BJ (cell line): ENCODE measurements around the gene CDH6. TPM values are rescaled to one million over a fixed set of nuclear protein-coding genes. Genes with fewer than 3 reads are reported as not detected.

Source experiments
- CTCF ChIA-PET: fragments of 350-600 bp; formaldehyde crosslinking; extraction: SDS; loops from one replicate; lab custom pipeline; 2021; ENCODE audit warnings: antibody characterized with exemption, inconsistent platforms; lab: Yijun Ruan, JAX
- POLR2A ChIA-PET: fragments of 300-600 bp; sonication (Branson Sonifier 250); formaldehyde crosslinking; extraction: SDS; loops from one replicate; lab custom pipeline; 2021; ENCODE audit warnings: antibody characterized with exemption; lab: Charles Lee
- DNase-seq: peaks from one replicate; pipeline ENCODE4 v3.0.0-alpha.2; 2011; ENCODE audit warnings: low read depth
- H3K27me3 ChIP-seq: 2 replicates; pipeline ENCODE4 v1.6.0; 2011; ENCODE audit warnings: low read length; ENCODE audit not compliant: control insufficient read depth, insufficient read depth
- H3K36me3 ChIP-seq: 2 replicates; pipeline ENCODE4 v1.5.1; 2011; ENCODE audit warnings: low read length; ENCODE audit not compliant: control insufficient read depth, insufficient read depth
- H3K4me3 ChIP-seq: 2 replicates; pipeline ENCODE4 v1.5.1; 2011; ENCODE audit warnings: low read depth, mild to moderate bottlenecking, control low read depth, low read length
- polyA plus RNA-seq: library from polyadenylated mRNA; depleted of rRNA; stranded (reverse); fragments of >200 nt; gene quantifications from 2 replicates; pipeline ENCODE4 v1.2.3, GENCODE V29; 2011
- TF ChIP-seq, protein P1 (sequence below): IDR thresholded peaks from 2 replicates; pipeline ENCODE4 v1.5.1; 2011; ENCODE audit warnings: low read depth, mild to moderate bottlenecking, control low read depth, inconsistent platforms, low read length, moderate library complexity; ENCODE audit not compliant: insufficient read depth

Gene CDH6
- polyA plus RNA-seq, 1 experiment: 2.9 TPM

DNA sequence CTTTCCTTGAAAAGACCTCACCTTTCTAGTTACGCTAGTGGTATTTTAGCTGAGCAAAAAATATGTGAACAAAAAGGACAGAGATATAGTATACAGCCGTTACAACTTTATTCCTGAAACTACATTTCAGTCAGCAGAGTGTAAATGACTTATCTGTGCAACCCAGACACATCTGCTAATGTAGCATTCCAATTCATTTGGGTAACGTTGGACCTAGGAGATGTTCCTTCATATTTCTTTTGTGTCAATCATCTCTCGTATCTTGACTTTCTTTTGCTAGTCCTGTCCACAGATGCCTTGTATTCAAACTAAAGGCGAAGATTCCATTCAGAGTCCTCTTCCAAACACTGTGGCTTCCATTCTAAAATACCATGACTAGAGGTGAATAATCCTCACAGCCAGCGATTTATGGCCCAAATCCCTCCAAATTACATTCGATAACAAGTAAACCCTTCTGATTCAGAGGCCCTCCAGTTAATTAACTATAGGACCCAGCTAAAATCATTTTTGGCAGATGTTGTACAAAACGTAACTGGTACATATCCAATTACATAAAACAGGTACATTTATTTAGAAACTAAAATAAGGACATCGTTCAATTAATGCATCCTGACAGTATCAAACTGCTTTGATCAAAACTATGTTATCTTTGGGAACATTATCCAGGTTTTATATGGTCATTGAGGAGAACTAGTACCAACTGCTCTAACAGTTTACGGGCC is 182.7 kb downstream of the CDH6 start:
- Histone ChIP-seq H3K4me3 (no peak overlapping the region), H3K27me3 (no peaks in the 10 kb centered on the region), H3K36me3 (no peaks in the 10 kb centered on the region)
- ChIA-PET CTCF (no interaction called here), POLR2A (no interaction called here)
- TF ChIP-seq, protein P1, sequence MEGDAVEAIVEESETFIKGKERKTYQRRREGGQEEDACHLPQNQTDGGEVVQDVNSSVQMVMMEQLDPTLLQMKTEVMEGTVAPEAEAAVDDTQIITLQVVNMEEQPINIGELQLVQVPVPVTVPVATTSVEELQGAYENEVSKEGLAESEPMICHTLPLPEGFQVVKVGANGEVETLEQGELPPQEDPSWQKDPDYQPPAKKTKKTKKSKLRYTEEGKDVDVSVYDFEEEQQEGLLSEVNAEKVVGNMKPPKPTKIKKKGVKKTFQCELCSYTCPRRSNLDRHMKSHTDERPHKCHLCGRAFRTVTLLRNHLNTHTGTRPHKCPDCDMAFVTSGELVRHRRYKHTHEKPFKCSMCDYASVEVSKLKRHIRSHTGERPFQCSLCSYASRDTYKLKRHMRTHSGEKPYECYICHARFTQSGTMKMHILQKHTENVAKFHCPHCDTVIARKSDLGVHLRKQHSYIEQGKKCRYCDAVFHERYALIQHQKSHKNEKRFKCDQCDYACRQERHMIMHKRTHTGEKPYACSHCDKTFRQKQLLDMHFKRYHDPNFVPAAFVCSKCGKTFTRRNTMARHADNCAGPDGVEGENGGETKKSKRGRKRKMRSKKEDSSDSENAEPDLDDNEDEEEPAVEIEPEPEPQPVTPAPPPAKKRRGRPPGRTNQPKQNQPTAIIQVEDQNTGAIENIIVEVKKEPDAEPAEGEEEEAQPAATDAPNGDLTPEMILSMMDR: no peak
- no peak for DNase-seq

DNA sequence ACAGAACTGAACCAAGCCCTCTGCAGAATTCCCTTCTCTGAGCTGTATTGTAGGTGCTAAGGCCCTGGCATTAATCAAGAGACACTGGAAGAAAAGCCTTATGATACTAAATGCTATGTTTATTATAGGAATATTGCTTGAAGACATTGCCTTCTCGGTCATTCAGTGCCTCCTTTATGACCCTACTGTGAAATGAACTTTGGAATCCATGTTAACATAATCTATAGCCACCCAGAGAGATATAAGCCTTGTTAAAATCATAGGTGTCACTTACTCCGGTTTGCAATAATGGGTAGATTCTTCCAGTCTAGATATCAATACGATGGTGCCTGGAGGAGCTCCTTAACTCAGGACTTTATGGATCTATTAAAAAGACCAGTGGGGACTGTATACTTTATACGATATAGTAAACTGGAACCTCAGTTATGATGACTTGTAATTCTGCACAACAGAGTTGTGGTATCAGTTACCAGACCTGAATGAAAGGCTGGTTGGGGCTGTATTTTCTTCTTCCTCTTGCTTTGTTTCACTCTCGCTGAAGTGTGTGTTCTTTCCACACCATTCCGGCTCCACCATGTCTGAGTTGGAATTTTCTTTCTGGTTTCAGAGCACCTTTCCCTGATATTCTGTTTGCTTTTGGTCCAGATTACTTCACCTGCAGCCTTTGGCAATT is 183.9 kb downstream of the CDH6 start:
- Histone ChIP-seq H3K4me3 (no peak overlapping the region), H3K36me3 (no peaks in the 10 kb centered on the region), H3K27me3 (no peaks in the 10 kb centered on the region)
- POLR2A ChIA-PET: no interaction called here
- TF ChIP-seq, protein P1: no peak
- CTCF ChIA-PET: no interaction called here
- DNase-seq: no peak

DNA sequence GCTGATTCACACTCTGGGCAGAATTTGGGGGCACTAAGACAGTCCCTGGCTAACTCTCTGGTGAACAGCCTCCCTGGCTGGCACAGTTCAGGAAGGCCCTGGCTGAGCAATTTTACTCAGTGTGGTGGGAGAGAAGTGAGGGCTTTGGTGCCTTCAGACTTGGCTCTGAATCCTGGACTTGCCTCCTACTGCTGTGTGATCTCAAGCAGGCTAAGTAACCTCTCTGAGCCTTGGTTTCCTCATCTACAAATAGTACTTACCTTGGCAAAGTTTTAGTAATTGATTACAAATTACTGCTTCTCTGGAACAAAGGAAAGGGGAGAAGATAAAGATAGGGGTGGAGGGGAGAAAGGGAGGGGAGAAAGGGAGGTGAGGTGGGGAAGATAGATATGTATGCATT is 184.7 kb downstream of the CDH6 start:
- Histone ChIP-seq H3K4me3 (no peak overlapping the region), H3K36me3 (no peaks in the 10 kb centered on the region), H3K27me3 (no peaks in the 10 kb centered on the region)
- TF ChIP-seq, protein P1: no peak
- CTCF ChIA-PET: no interaction called here
- POLR2A ChIA-PET: no interaction called here
- DNase-seq: no peak
